IMR-90 (cell line): ENCODE results near the gene SBF1. TPM values are rescaled to one million over a fixed set of nuclear protein-coding genes. Genes with fewer than 3 reads are reported as not detected.
"Not testable (repeated sequence)": the region's sequence is repeated elsewhere in the genome, so short reads cannot be mapped to it uniquely, and the experiment has no call there.

Source experiments
- ATAC-seq: fragments of 200-7000 bp; cut with Tn5 transposase; 2 replicates; pipeline ENCODE4 v1.9.1; 2020; ENCODE audit warnings: low read depth, mild to moderate bottlenecking, moderate library complexity
- BruUV-seq: library from RNA; stranded (reverse); fragments of 400-500 nt; replicated peaks from 2 replicates; lab custom pipeline; 2021; lab: Mats Ljungman, UMichigan
- CTCF ChIA-PET: fragments of 300-600 bp; formaldehyde crosslinking; extraction: SDS; loops from one replicate; lab custom pipeline; 2021; ENCODE audit warnings: antibody characterized with exemption; lab: Yijun Ruan, JAX
- POLR2A ChIA-PET: fragments of 300-600 bp; sonication (Branson Sonifier 250); formaldehyde crosslinking; loops from one replicate; lab custom pipeline; 2022; ENCODE audit warnings: antibody characterized with exemption; ENCODE audit not compliant: unreplicated experiment; lab: Charles Lee
- DNase-seq: peaks from one replicate; pipeline ENCODE4 v3.0.0; 2013
- H2AFZ ChIP-seq: replicated peaks from 2 replicates; pipeline ENCODE3; 2013; ENCODE audit warnings: low read length, mild to moderate bottlenecking; ENCODE audit not compliant: poor library complexity
- H2AK5ac ChIP-seq: 2 replicates; pipeline ENCODE4 v1.6.1; 2013; ENCODE audit warnings: low read depth, low read length, inconsistent platforms
- H2AK9ac ChIP-seq: replicated peaks from 2 replicates; pipeline ENCODE3; 2013; ENCODE audit warnings: mild to moderate bottlenecking, low read depth, low read length, moderate library complexity; ENCODE audit not compliant: poor library complexity
- H2BK120ac ChIP-seq: 2 replicates; pipeline ENCODE4 v1.6.1; 2013; ENCODE audit warnings: low read depth, low read length, inconsistent platforms
- H2BK15ac ChIP-seq: 3 replicates; pipeline ENCODE4 v1.6.1; 2013; ENCODE audit warnings: low read depth, low read length, inconsistent platforms
- H2BK20ac ChIP-seq: 2 replicates; pipeline ENCODE4 v1.6.1; 2013; ENCODE audit warnings: low read depth, mild to moderate bottlenecking, inconsistent platforms, low read length, moderate library complexity
- H2BK5ac ChIP-seq: 2 replicates; pipeline ENCODE4 v1.6.1; 2013; ENCODE audit warnings: mild to moderate bottlenecking, low read depth, low read length, inconsistent platforms; ENCODE audit not compliant: poor library complexity, severe bottlenecking
- H3K14ac ChIP-seq: replicated peaks from 2 replicates; pipeline ENCODE4 v1.6.1; 2013; ENCODE audit warnings: low read depth, low read length, inconsistent platforms
- H3K18ac ChIP-seq: 2 replicates; pipeline ENCODE4 v1.6.1; 2013; ENCODE audit warnings: low read depth, low read length, control low read depth
- H3K23ac ChIP-seq: 2 replicates; pipeline ENCODE4 v1.6.1; 2013; ENCODE audit warnings: low read depth, low read length, inconsistent platforms
- H3K27ac ChIP-seq: 2 replicates; pipeline ENCODE4 v1.5.1; 2013; ENCODE audit warnings: mild to moderate bottlenecking, control low read depth, low read length; ENCODE audit not compliant: insufficient read depth
- H3K27me3 ChIP-seq: 2 replicates; pipeline ENCODE4 v1.6.1; 2013; ENCODE audit warnings: low read length; ENCODE audit not compliant: control insufficient read depth, insufficient read depth
- H3K36me3 ChIP-seq: 2 replicates; pipeline ENCODE4 v1.6.1; 2013; ENCODE audit warnings: low read length, mixed read lengths; ENCODE audit not compliant: control insufficient read depth, insufficient read depth
- H3K4ac ChIP-seq: 2 replicates; pipeline ENCODE4 v1.6.1; 2013; ENCODE audit warnings: low read depth, low read length, inconsistent platforms
- H3K4me1 ChIP-seq: 2 replicates; pipeline ENCODE4 v1.6.1; 2013; ENCODE audit warnings: low read length, mixed read lengths; ENCODE audit not compliant: control insufficient read depth, insufficient read depth
- H3K4me2 ChIP-seq: 2 replicates; pipeline ENCODE4 v1.6.1; 2013; ENCODE audit warnings: low read depth, mild to moderate bottlenecking, control low read depth, low read length, moderate library complexity
- H3K4me3 ChIP-seq: 2 replicates; pipeline ENCODE4 v1.5.1; 2013; ENCODE audit warnings: low read depth, mild to moderate bottlenecking, control low read depth, low read length, moderate library complexity; ENCODE audit not compliant: insufficient read depth
- H3K56ac ChIP-seq: 2 replicates; pipeline ENCODE4 v1.6.1; 2013; ENCODE audit warnings: low read length, inconsistent platforms; ENCODE audit not compliant: insufficient read depth; ENCODE audit errors: extremely low read depth
- H3K79me1 ChIP-seq, 2 experiments: 2 replicates each; pipeline ENCODE4 v1.6.1; 2013; ENCODE audit warnings: low read length in 2 of 2, inconsistent platforms in 1 of 2, low read depth in 1 of 2
- H3K9ac ChIP-seq: 2 replicates; pipeline ENCODE4 v1.6.1; 2013; ENCODE audit warnings: low read depth, low read length, control low read depth
- H3K9me1 ChIP-seq: 2 replicates; pipeline ENCODE4 v1.6.1; 2013; ENCODE audit warnings: low read length, inconsistent platforms; ENCODE audit not compliant: insufficient read depth
- H3K9me3 ChIP-seq: 2 replicates; pipeline ENCODE4 v1.6.1; 2013; ENCODE audit warnings: low read length; ENCODE audit not compliant: control insufficient read depth, insufficient read depth
- H4K20me1 ChIP-seq: 2 replicates; pipeline ENCODE4 v1.6.1; 2013; ENCODE audit warnings: low read length, inconsistent platforms; ENCODE audit not compliant: insufficient read depth
- H4K5ac ChIP-seq: 2 replicates; pipeline ENCODE4 v1.6.1; 2013; ENCODE audit warnings: mild to moderate bottlenecking, low read depth, low read length, control low read depth
- H4K8ac ChIP-seq, 2 experiments: 2 replicates each; pipeline ENCODE4 v1.6.1; 2013; ENCODE audit warnings: low read depth in 2 of 2, low read length in 2 of 2, control low read depth in 1 of 2, inconsistent platforms in 1 of 2
- H4K91ac ChIP-seq: 2 replicates; pipeline ENCODE4 v1.6.1; 2013; ENCODE audit warnings: low read depth, low read length, inconsistent platforms; ENCODE audit not compliant: insufficient read depth
- WGBS, 2 experiments: methylation state at CpG; one replicate each; pipeline versions ENCODE4 v1.1.5 to v1.1.7; 2013; ENCODE audit warnings: missing lambda C conversion rate in 2 of 2; ENCODE audit not compliant: insufficient read length in 1 of 2; ENCODE audit errors: extremely low coverage in 2 of 2; 5-methylcytosine and 5-hydroxymethylcytosine counted together
- dilution Hi-C: fragments of 300-500 bp; cut with HindIII; formaldehyde crosslinking; loops from one replicate; pipeline ENCODE4 v1.14.3; 2018; ENCODE audit warnings: low sequenced_read_pairs; ENCODE audit not compliant: unreplicated experiment
- in situ Hi-C: fragments of 300-500 bp; cut with MboI; formaldehyde crosslinking; loops from 3 replicates; pipeline ENCODE4 v1.14.3; 2019; ENCODE audit warnings: low sequenced_read_pairs, inconsistent platforms, mixed read lengths
- intact Hi-C: fragments of 100-400 bp; cut with micrococcal nuclease; formaldehyde crosslinking; loops from 2 replicates; pipeline ENCODE4 v1.10.0; 2022
- polyA plus RNA-seq, 3 experiments: library from polyadenylated mRNA; depleted of rRNA; stranded (reverse); fragments of >200 nt; gene quantifications; 2 replicates each; pipeline ENCODE4 v1.2.3, GENCODE V29; 2012; ENCODE audit warnings: low replicate concordance in 1 of 3
- total RNA-seq: library from RNA; depleted of rRNA; stranded (reverse); fragments of >200 nt; gene quantifications from 2 replicates; pipeline ENCODE4 v1.2.3, GENCODE V29; 2012

SBF1 gene
- total and polyA plus RNA-seq, 2 of the 4 experiments (the other 2 are of a cell fraction): 21.5 to 33.2 TPM

GRCh38 chr22:50432877-50433510 lies 41.8 kb downstream of the SBF1 start:
- H2AFZ ChIP-seq, intact Hi-C loops, H3K4me1 ChIP-seq, BruUV-seq, H4K5ac ChIP-seq, H3K56ac ChIP-seq, H3K4ac ChIP-seq, H2BK5ac ChIP-seq, H3K27ac ChIP-seq, POLR2A ChIA-PET, in situ Hi-C loops, dilution Hi-C loops, H3K79me1 ChIP-seq, H3K27me3 ChIP-seq, H2BK15ac ChIP-seq, H3K4me3 ChIP-seq, H3K14ac ChIP-seq, H2BK120ac ChIP-seq, ATAC-seq, H2AK5ac ChIP-seq, H4K20me1 ChIP-seq, H3K18ac ChIP-seq, CTCF ChIA-PET, H3K23ac ChIP-seq, H4K8ac ChIP-seq, H2BK20ac ChIP-seq, H2AK9ac ChIP-seq, H3K9ac ChIP-seq, H3K9me3 ChIP-seq, H3K4me2 ChIP-seq, DNase-seq, H4K91ac ChIP-seq, H3K9me1 ChIP-seq: not testable (repeated sequence)
- peaks cover 68% of the 10 kb centered on the region for H3K36me3 ChIP-seq
- WGBS, 2 experiments: 95% methylated on average over 4 of the region's 24 CpGs; no CpG with 5 or more reads in 1 of the 2 experiments
